Astrocyte (in vitro differentiated cells and primary cell): ENCODE data around the gene SOS2. TPM values are rescaled to one million over a fixed set of nuclear protein-coding genes. Genes with fewer than 3 reads are reported as not detected.

Source experiments
- DNase-seq: peaks from one replicate; pipeline ENCODE4 v3.0.0-alpha.2; 2010; ENCODE audit warnings: low read depth
- FAIRE-seq: peaks from 2 replicates; lab custom pipeline; 2011; peaks lifted over from hg19 to GRCh38; lab: Jason Lieb, UNC
- H2AFZ ChIP-seq: 2 replicates; pipeline ENCODE4 v1.6.0; 2012; ENCODE audit warnings: low read depth, low read length, inconsistent platforms
- H3K27ac ChIP-seq: 2 replicates; pipeline ENCODE4 v1.5.1; 2011; ENCODE audit warnings: low read depth, low read length, inconsistent platforms
- H3K27me3 ChIP-seq: 2 replicates; pipeline ENCODE4 v1.6.0; 2011; ENCODE audit warnings: low read length, inconsistent platforms; ENCODE audit not compliant: insufficient read depth
- H3K36me3 ChIP-seq: 2 replicates; pipeline ENCODE4 v1.5.1; 2011; ENCODE audit warnings: low read length, inconsistent platforms; ENCODE audit not compliant: insufficient read depth
- H3K4me1 ChIP-seq: 2 replicates; pipeline ENCODE4 v1.5.1; 2011; ENCODE audit warnings: low read length, inconsistent platforms; ENCODE audit not compliant: insufficient read depth
- H3K4me2 ChIP-seq: 2 replicates; pipeline ENCODE4 v1.6.0; 2012; ENCODE audit warnings: low read length, inconsistent platforms
- H3K4me3 ChIP-seq: 2 replicates; pipeline ENCODE4 v1.5.1; 2011; ENCODE audit warnings: low read depth, mild to moderate bottlenecking, low read length, inconsistent platforms; ENCODE audit not compliant: insufficient read depth
- H3K79me2 ChIP-seq: 2 replicates; pipeline ENCODE4 v1.6.0; 2012; ENCODE audit warnings: mild to moderate bottlenecking, low read length, inconsistent platforms; ENCODE audit not compliant: insufficient read depth
- H3K9ac ChIP-seq: 2 replicates; pipeline ENCODE4 v1.6.0; 2012; ENCODE audit warnings: mild to moderate bottlenecking, low read length, inconsistent platforms
- H3K9me3 ChIP-seq: 2 replicates; pipeline ENCODE4 v1.5.1; 2012; ENCODE audit warnings: low read depth, mild to moderate bottlenecking, low read length, inconsistent platforms; ENCODE audit not compliant: insufficient read depth
- H4K20me1 ChIP-seq: 2 replicates; pipeline ENCODE4 v1.6.0; 2012; ENCODE audit warnings: low read length, inconsistent platforms; ENCODE audit not compliant: insufficient read depth
- H3K27ac Mint-ChIP-seq: one replicate; pipeline ENCODE4 v1.8.0; 2021; ENCODE audit warnings: mild to moderate bottlenecking, mixed read lengths; ENCODE audit not compliant: unreplicated experiment
- H3K27me3 Mint-ChIP-seq: one replicate; pipeline ENCODE4 v1.8.0; 2021; ENCODE audit warnings: low read depth, mixed read lengths; ENCODE audit not compliant: unreplicated experiment
- H3K36me3 Mint-ChIP-seq: one replicate; pipeline ENCODE4 v1.8.0; 2021; ENCODE audit warnings: low read depth, mixed read lengths; ENCODE audit not compliant: unreplicated experiment
- H3K4me1 Mint-ChIP-seq: one replicate; pipeline ENCODE4 v1.8.0; 2021; ENCODE audit warnings: low read depth, mixed read lengths; ENCODE audit not compliant: unreplicated experiment
- H3K4me3 Mint-ChIP-seq: one replicate; pipeline ENCODE4 v1.8.0; 2021; ENCODE audit warnings: mild to moderate bottlenecking, moderate library complexity, mixed read lengths; ENCODE audit not compliant: unreplicated experiment
- H3K9me3 Mint-ChIP-seq: one replicate; pipeline ENCODE4 v1.8.0; 2021; ENCODE audit warnings: mild to moderate bottlenecking, mixed read lengths; ENCODE audit not compliant: unreplicated experiment
- EZH2 ChIP-seq: IDR thresholded peaks from 2 replicates; pipeline ENCODE4 v1.6.1; 2012; ENCODE audit warnings: mild to moderate bottlenecking, low read length, inconsistent platforms; ENCODE audit not compliant: insufficient read depth
- total RNA-seq: library from RNA; stranded (reverse); gene quantifications from 2 replicates; pipeline ENCODE4 v1.2.1, GENCODE V29; 2021
- TF ChIP-seq, protein P1 (sequence below): IDR thresholded peaks from 2 replicates; pipeline ENCODE4 v1.5.1; 2011; ENCODE audit warnings: low read depth, mild to moderate bottlenecking, inconsistent platforms, low read length, moderate library complexity; ENCODE audit not compliant: insufficient read depth

Gene SOS2
- total RNA-seq, 1 donor from 2014 or later, result 18.3 TPM

DNA sequence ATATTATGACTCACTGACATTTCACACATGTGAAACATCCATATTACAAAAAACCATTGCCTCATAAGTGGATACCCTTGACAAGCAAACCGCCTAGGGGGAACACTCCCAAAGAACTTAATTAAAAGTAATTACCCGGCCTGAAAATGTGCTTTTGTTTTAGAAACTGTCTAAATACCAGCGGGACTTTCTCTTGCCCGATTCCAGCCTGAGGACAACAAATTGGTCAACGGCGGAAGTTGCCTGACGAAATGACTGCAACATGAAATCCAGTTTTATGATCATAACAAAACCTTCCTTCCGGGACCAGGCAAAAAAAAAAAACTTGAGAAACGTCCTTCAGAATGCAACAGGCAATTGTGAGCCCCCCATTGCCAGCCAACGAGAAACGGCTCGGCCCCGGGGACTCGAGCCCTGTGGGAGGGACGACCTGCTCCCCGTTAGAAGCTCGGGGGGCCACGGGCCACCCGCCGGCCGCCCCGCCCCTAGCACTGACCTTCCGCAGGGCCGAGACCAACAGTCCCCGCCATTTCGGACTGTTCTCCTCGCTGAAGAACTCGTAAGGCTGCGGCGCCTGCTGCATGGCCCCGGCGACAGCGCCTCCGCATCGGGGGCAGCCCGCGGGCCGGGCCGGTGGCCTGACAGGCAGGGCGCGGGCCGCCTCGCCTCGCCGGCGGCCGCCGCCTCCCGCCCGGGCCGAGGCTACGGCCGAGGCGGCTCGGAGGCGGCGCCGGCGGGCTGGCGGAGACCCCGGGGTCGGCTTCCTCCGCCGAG, 490 bp downstream of the SOS2 start:
- peak overlapping the region; percentile 64 for H3K27ac Mint-ChIP-seq
- Histone ChIP-seq H3K27ac (peak overlapping the region; percentile 84), H2AFZ (peak overlapping the region; percentile 71), H3K4me3 (peak overlapping the region; percentile 93), H4K20me1 (peaks cover 45% of the 10 kb centered on the region), H3K9ac (peak overlapping the region; percentile 93), H3K4me1 (peaks cover 16% of the 10 kb centered on the region), H3K9me3 (no peaks in the 10 kb centered on the region), H3K79me2 (peaks cover 52% of the 10 kb centered on the region), H3K4me2 (peak overlapping the region; percentile 92), H3K36me3 (no peaks in the 10 kb centered on the region), H3K27me3 (no peaks in the 10 kb centered on the region)
- H3K4me3 Mint-ChIP-seq, result peak overlapping the region; percentile 88
- no peaks in the 10 kb centered on the region for H3K9me3 Mint-ChIP-seq
- H3K4me1 Mint-ChIP-seq, result peaks cover 6% of the 10 kb centered on the region
- no peaks in the 10 kb centered on the region for H3K27me3 Mint-ChIP-seq
- TF ChIP-seq EZH2, result no peak
- TF ChIP-seq, protein P1, sequence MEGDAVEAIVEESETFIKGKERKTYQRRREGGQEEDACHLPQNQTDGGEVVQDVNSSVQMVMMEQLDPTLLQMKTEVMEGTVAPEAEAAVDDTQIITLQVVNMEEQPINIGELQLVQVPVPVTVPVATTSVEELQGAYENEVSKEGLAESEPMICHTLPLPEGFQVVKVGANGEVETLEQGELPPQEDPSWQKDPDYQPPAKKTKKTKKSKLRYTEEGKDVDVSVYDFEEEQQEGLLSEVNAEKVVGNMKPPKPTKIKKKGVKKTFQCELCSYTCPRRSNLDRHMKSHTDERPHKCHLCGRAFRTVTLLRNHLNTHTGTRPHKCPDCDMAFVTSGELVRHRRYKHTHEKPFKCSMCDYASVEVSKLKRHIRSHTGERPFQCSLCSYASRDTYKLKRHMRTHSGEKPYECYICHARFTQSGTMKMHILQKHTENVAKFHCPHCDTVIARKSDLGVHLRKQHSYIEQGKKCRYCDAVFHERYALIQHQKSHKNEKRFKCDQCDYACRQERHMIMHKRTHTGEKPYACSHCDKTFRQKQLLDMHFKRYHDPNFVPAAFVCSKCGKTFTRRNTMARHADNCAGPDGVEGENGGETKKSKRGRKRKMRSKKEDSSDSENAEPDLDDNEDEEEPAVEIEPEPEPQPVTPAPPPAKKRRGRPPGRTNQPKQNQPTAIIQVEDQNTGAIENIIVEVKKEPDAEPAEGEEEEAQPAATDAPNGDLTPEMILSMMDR, result no peak
- FAIRE-seq, result no peak
- peak; percentile 45 for DNase-seq
- peaks cover 2% of the 10 kb centered on the region for H3K36me3 Mint-ChIP-seq

DNA sequence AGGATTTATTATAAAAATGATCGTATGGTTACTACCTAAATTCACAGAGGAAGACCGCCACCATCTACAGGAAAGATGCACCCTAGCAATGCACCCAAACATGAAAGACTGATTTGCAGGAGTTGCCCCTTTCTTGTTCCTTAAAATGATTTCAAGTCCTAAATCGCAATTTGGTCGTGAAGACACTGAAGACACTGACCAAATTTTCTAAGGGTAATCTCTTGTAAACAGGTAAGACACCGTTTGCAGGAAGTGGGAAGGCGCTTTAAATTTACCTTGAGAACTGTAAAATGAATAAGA, 1.0 kb downstream of the SOS2 start:
- Histone ChIP-seq H3K9ac (peak overlapping the region; percentile 93), H3K4me2 (peak overlapping the region; percentile 92), H3K9me3 (no peaks in the 10 kb centered on the region), H3K27me3 (no peaks in the 10 kb centered on the region), H3K79me2 (peaks cover 55% of the 10 kb centered on the region), H3K4me3 (peak overlapping the region; percentile 93), H3K27ac (peak overlapping the region; percentile 84), H2AFZ (no peak overlapping the region), H3K36me3 (no peaks in the 10 kb centered on the region), H4K20me1 (peaks cover 50% of the 10 kb centered on the region), H3K4me1 (peaks cover 21% of the 10 kb centered on the region)
- peaks cover 2% of the 10 kb centered on the region for H3K36me3 Mint-ChIP-seq
- FAIRE-seq, result no peak
- H3K9me3 Mint-ChIP-seq, result no peaks in the 10 kb centered on the region
- no peak for DNase-seq
- H3K4me3 Mint-ChIP-seq, result peak overlapping the region; percentile 88
- H3K27ac Mint-ChIP-seq, result peak overlapping the region; percentile 64
- H3K27me3 Mint-ChIP-seq, result no peaks in the 10 kb centered on the region
- peaks cover 6% of the 10 kb centered on the region for H3K4me1 Mint-ChIP-seq
- TF ChIP-seq, protein P1, result no peak
- no peak for TF ChIP-seq EZH2

DNA sequence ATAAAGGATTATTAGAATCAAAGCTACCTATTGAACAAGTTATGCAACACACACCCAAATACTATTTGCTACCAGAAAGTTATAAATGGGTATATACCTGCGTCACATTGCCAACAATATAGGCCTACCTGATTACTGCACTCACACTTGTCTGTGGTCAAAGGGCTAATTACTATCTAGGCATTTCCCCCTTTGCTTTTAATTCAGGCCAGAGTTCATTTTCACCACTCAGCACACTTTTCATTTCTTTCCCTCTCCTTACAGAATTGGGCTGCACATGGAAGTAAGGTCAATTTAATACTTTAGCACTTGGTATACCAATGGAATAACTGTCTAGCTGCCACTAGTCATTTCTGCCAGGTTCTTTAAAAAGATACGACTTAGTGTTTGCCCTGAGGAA, 1.7 kb downstream of the SOS2 start:
- Mint-ChIP-seq H3K4me1 (peaks cover 6% of the 10 kb centered on the region), H3K4me3 (peak overlapping the region; percentile 88), H3K27ac (no peak overlapping the region), H3K27me3 (no peaks in the 10 kb centered on the region), H3K36me3 (peaks cover 2% of the 10 kb centered on the region), H3K9me3 (no peaks in the 10 kb centered on the region)
- TF ChIP-seq, protein P1, result no peak
- no peak for TF ChIP-seq EZH2
- Histone ChIP-seq H3K79me2 (peaks cover 62% of the 10 kb centered on the region), H3K4me3 (peak overlapping the region; percentile 93), H4K20me1 (peaks cover 57% of the 10 kb centered on the region), H3K36me3 (no peaks in the 10 kb centered on the region), H3K27me3 (no peaks in the 10 kb centered on the region), H2AFZ (no peak overlapping the region), H3K4me2 (peak overlapping the region; percentile 92), H3K9ac (peak overlapping the region; percentile 93), H3K4me1 (peaks cover 24% of the 10 kb centered on the region), H3K9me3 (no peaks in the 10 kb centered on the region), H3K27ac (no peak overlapping the region)
- DNase-seq (no peak), FAIRE-seq (no peak)
